AG10803 (cell line): Measurements from ENCODE around the gene TIMMDC1.

Source experiments
- DNase-seq: peaks from one replicate; pipeline ENCODE4 v3.0.0; 2010; ENCODE audit warnings: low read depth
- H3K4me3 ChIP-seq: 2 replicates; pipeline ENCODE4 v1.5.1; 2011; ENCODE audit warnings: mild to moderate bottlenecking, low read length, control low read depth
- TF ChIP-seq, protein P1 (sequence below): conservative IDR thresholded peaks from 2 replicates; pipeline ENCODE4 v1.5.1; 2011; ENCODE audit warnings: mild to moderate bottlenecking, low read length, control low read depth, inconsistent platforms

The TIMMDC1 gene

GRCh38 chr3:119469418-119470189, 28.7 kb upstream of the TIMMDC1 start:
- H3K4me3 ChIP-seq = peak overlapping the region; percentile 86
- TF ChIP-seq, protein P1, sequence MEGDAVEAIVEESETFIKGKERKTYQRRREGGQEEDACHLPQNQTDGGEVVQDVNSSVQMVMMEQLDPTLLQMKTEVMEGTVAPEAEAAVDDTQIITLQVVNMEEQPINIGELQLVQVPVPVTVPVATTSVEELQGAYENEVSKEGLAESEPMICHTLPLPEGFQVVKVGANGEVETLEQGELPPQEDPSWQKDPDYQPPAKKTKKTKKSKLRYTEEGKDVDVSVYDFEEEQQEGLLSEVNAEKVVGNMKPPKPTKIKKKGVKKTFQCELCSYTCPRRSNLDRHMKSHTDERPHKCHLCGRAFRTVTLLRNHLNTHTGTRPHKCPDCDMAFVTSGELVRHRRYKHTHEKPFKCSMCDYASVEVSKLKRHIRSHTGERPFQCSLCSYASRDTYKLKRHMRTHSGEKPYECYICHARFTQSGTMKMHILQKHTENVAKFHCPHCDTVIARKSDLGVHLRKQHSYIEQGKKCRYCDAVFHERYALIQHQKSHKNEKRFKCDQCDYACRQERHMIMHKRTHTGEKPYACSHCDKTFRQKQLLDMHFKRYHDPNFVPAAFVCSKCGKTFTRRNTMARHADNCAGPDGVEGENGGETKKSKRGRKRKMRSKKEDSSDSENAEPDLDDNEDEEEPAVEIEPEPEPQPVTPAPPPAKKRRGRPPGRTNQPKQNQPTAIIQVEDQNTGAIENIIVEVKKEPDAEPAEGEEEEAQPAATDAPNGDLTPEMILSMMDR = no peak
- peak; percentile 12 for DNase-seq

GRCh38 chr3:119470866-119471265, 27.5 kb upstream of the TIMMDC1 start:
- no peak for DNase-seq
- TF ChIP-seq, protein P1 = no peak
- no peak overlapping the region for H3K4me3 ChIP-seq

GRCh38 chr3:119481079-119481478, 17.3 kb upstream of the TIMMDC1 start:
- TF ChIP-seq, protein P1 = no peak
- H3K4me3 ChIP-seq = no peak overlapping the region
- DNase-seq = no peak

DNA sequence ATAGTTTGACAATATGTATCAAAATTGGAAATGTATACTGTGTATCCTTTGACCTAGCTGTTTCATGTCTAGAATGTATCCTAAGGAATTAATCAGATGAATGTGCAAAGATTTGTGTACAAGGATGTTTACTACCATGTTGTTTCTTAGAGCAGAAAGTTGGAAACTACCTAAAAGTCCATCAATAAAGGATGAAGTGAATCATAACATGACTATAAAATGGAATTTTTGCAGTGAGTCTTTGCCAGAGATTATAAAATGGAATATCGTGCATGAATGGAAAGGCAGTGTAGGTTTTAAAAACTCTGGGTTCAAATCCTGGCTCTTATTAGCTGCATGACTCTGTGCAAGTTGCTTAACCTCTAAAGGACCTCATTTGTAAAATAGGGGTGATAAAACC, 15.2 kb upstream of the TIMMDC1 start:
- no peak overlapping the region for H3K4me3 ChIP-seq
- TF ChIP-seq, protein P1 = no peak
- DNase-seq = no peak

DNA sequence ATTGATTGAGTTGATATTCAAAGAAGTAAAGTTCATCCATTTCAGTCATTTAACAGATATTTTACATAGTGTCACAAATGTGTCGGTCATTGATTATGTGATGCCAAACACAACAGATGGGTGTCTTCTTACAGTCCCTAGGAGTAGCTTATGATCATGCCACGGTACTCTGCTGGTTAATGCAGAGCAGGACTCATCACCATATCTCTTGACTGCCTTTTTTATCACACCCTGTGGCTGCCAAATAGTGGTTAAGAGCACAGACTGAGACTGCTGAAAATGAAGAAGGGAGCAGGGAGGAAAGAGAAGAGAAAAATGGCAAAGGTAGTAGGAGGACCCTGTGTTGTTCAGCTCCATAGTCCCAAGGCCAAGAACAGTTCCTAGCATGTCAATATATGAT, 12.8 kb upstream of the TIMMDC1 start:
- no peak for DNase-seq

GRCh38 chr3:119490153-119490552, 8.2 kb upstream of the TIMMDC1 start:
- no peak for DNase-seq
- no peak overlapping the region for H3K4me3 ChIP-seq
- TF ChIP-seq, protein P1 = no peak

More for the DNA sequence above, 12.8 kb upstream of the TIMMDC1 start:
- TF ChIP-seq, protein P1 = no peak
- no peak overlapping the region for H3K4me3 ChIP-seq

DNA sequence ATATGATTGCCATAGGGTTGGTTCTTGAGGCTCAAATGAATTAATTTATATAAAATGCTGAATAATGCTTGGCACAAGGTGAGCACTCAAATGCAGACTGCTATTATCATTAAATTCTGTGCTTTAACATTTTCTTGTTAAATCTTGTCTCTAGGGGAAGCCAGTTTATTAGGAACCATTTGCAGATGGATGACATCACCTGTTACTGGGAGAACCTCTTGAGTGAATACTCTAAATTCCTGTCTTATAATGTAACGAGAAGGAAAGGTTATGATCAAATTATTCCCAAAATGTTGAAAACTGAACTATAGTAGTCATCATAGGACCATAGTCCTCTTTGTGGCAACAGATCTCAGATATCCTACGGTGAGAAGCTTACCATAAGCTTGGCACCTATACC, 6.2 kb upstream of the TIMMDC1 start:
- DNase-seq = no peak
- TF ChIP-seq, protein P1 = no peak
- H3K4me3 ChIP-seq = no peak overlapping the region
